HEK293 (cell line): ENCODE results near the gene RASEF.
A peak's percentile ranks its signal among the peaks of the same experiment; 100 is the strongest.

Experiments
- CTCF ChIA-PET: fragments of 350-600 bp; formaldehyde crosslinking; extraction: SDS; loops from one replicate; lab custom pipeline; 2021; ENCODE audit warnings: antibody characterized with exemption; lab: Yijun Ruan, JAX
- POLR2A ChIA-PET: fragments of 300-600 bp; formaldehyde crosslinking; extraction: SDS; loops from one replicate; lab custom pipeline; 2020; ENCODE audit warnings: antibody characterized with exemption, inconsistent platforms; lab: Yijun Ruan, JAX
- H3K27ac ChIP-seq: fragments of 200-500 bp; sonication (Bioruptor generic); 2 replicates; pipeline ENCODE4 v1.5.1; 2014; ENCODE audit warnings: low read depth, low read length, control low read depth, inconsistent platforms; ENCODE audit errors: extremely low read depth
- H3K36me3 ChIP-seq, 2 experiments: fragments of 200-500 bp in 1 of 2; sonication (Bioruptor generic) in 1 of 2; 1 replicate in 1 of 2; 2 replicates in 1 of 2; pipeline ENCODE4 v1.5.1; 2014 to 2017; ENCODE audit warnings: inconsistent platforms in 2 of 2, low read length in 2 of 2; ENCODE audit not compliant: control insufficient read depth in 2 of 2, insufficient read depth in 1 of 2
- H3K4me1 ChIP-seq: fragments of 200-500 bp; sonication (Bioruptor generic); 2 replicates; pipeline ENCODE4 v1.5.1; 2014; ENCODE audit warnings: mild to moderate bottlenecking, low read length, inconsistent platforms; ENCODE audit not compliant: control insufficient read depth, insufficient read depth
- H3K4me3 ChIP-seq: 2 replicates; pipeline ENCODE4 v1.5.1; 2011; ENCODE audit warnings: low read depth, mild to moderate bottlenecking, control low read depth, low read length, moderate library complexity
- H3K9me3 ChIP-seq: fragments of 200-500 bp; sonication (Bioruptor generic); 2 replicates; pipeline ENCODE4 v1.5.1; 2014; ENCODE audit warnings: low read depth, low read length, inconsistent platforms; ENCODE audit not compliant: control insufficient read depth, insufficient read depth
- EGR2 ChIP-seq: fragments of 450-650 bp; formaldehyde crosslinking; IDR thresholded peaks from 2 replicates; pipeline ENCODE4 v1.5.1; 2016; ENCODE audit warnings: low read depth, missing biosample characterization, missing genetic modification characterization
- KLF9 ChIP-seq: fragments of 450-650 bp; formaldehyde crosslinking; IDR thresholded peaks from 2 replicates; pipeline ENCODE4 v1.5.1; 2016; ENCODE audit warnings: missing biosample characterization, missing genetic modification characterization, low read depth
- OVOL3 ChIP-seq: fragments of 450-650 bp; formaldehyde crosslinking; IDR thresholded peaks from 2 replicates; pipeline ENCODE4 v1.5.1; 2016; ENCODE audit warnings: missing biosample characterization, missing genetic modification characterization
- PRDM1 ChIP-seq: fragments of 450-650 bp; formaldehyde crosslinking; IDR thresholded peaks from 2 replicates; pipeline ENCODE4; 2016; ENCODE audit warnings: missing biosample characterization, missing genetic modification characterization
- SALL2 ChIP-seq: fragments of 450-650 bp; formaldehyde crosslinking; IDR thresholded peaks from 2 replicates; pipeline ENCODE4 v1.5.0; 2017; ENCODE audit warnings: missing biosample characterization, mild to moderate bottlenecking, missing genetic modification characterization, borderline replicate concordance
- SCRT2 ChIP-seq: fragments of 450-650 bp; formaldehyde crosslinking; IDR thresholded peaks from 2 replicates; pipeline ENCODE4 v1.5.1; 2016; ENCODE audit warnings: missing biosample characterization, missing genetic modification characterization
- TCF7L2 ChIP-seq: IDR thresholded peaks from 2 replicates; pipeline ENCODE4 v1.6.1; 2011; ENCODE audit warnings: low read depth, mild to moderate bottlenecking, inconsistent platforms, low read length, moderate library complexity, borderline replicate concordance
- TRIM28 ChIP-seq: IDR thresholded peaks from 2 replicates; pipeline ENCODE4 v1.6.1; 2011; ENCODE audit warnings: low read length, control low read depth, borderline replicate concordance
- ZBTB17 ChIP-seq: fragments of 450-650 bp; formaldehyde crosslinking; IDR thresholded peaks from 2 replicates; pipeline ENCODE4 v1.5.1; 2016; ENCODE audit warnings: missing biosample characterization, missing genetic modification characterization
- ZBTB20 ChIP-seq: fragments of 450-650 bp; formaldehyde crosslinking; IDR thresholded peaks from 2 replicates; pipeline ENCODE4 v1.5.1; 2016; ENCODE audit warnings: missing biosample characterization, missing genetic modification characterization
- ZBTB26 ChIP-seq: fragments of 450-650 bp; formaldehyde crosslinking; optimal IDR thresholded peaks from 2 replicates; pipeline ENCODE3; 2016; ENCODE audit warnings: missing biosample characterization, mild to moderate bottlenecking, missing genetic modification characterization
- ZBTB6 ChIP-seq: fragments of 450-650 bp; formaldehyde crosslinking; IDR thresholded peaks from 2 replicates; pipeline ENCODE4 v1.5.1; 2017; ENCODE audit warnings: missing biosample characterization, missing genetic modification characterization
- ZBTB7A ChIP-seq: fragments of 450-650 bp; formaldehyde crosslinking; IDR thresholded peaks from 2 replicates; pipeline ENCODE4 v1.5.1; 2016; ENCODE audit warnings: low read depth, missing biosample characterization, missing genetic modification characterization
- ZFHX2 ChIP-seq: fragments of 450-650 bp; formaldehyde crosslinking; conservative IDR thresholded peaks from 2 replicates; pipeline ENCODE4 v1.5.1; 2016; ENCODE audit warnings: missing biosample characterization, missing genetic modification characterization
- ZNF23 ChIP-seq: fragments of 450-650 bp; formaldehyde crosslinking; IDR thresholded peaks from 2 replicates; pipeline ENCODE4 v1.5.1; 2016; ENCODE audit warnings: missing biosample characterization, missing genetic modification characterization, borderline replicate concordance
- ZNF366 ChIP-seq: fragments of 450-650 bp; formaldehyde crosslinking; conservative IDR thresholded peaks from 2 replicates; pipeline ENCODE4 v1.5.1; 2016; ENCODE audit warnings: missing biosample characterization, missing genetic modification characterization
- ZNF404 ChIP-seq: fragments of 450-650 bp; formaldehyde crosslinking; IDR thresholded peaks from 2 replicates; pipeline ENCODE4 v1.5.1; 2017; ENCODE audit warnings: missing biosample characterization, missing genetic modification characterization
- ZNF48 ChIP-seq: fragments of 450-650 bp; formaldehyde crosslinking; IDR thresholded peaks from 2 replicates; pipeline ENCODE4 v1.5.1; 2016; ENCODE audit warnings: missing biosample characterization, missing genetic modification characterization
- ZNF521 ChIP-seq: fragments of 450-650 bp; formaldehyde crosslinking; IDR thresholded peaks from 2 replicates; pipeline ENCODE4 v1.5.1; 2017; ENCODE audit warnings: missing biosample characterization, mild to moderate bottlenecking, missing genetic modification characterization
- ZNF629 ChIP-seq: fragments of 450-650 bp; formaldehyde crosslinking; IDR thresholded peaks from 2 replicates; pipeline ENCODE4 v1.5.1; 2017; ENCODE audit warnings: missing biosample characterization, missing genetic modification characterization
- ZNF843 ChIP-seq: fragments of 450-650 bp; formaldehyde crosslinking; IDR thresholded peaks from 2 replicates; pipeline ENCODE4 v1.5.1; 2016; ENCODE audit warnings: missing biosample characterization, missing genetic modification characterization
- ZSCAN18 ChIP-seq: fragments of 450-650 bp; formaldehyde crosslinking; IDR thresholded peaks from 2 replicates; pipeline ENCODE4 v1.5.1; 2016; ENCODE audit warnings: missing biosample characterization, missing genetic modification characterization
- ZSCAN23 ChIP-seq: fragments of 450-650 bp; formaldehyde crosslinking; IDR thresholded peaks from 2 replicates; pipeline ENCODE4 v1.5.1; 2016; ENCODE audit warnings: missing biosample characterization, missing genetic modification characterization

Gene RASEF

GRCh38 chr9:83061036-83061435 lies 1.9 kb downstream of the RASEF start:
- TF ChIP-seq SALL2 (tag by site-specific recombination), result no peak
- TF ChIP-seq ZNF521, result no peak
- peak; percentile 28; the same call in 1 of the 2 replicates for TF ChIP-seq KLF9 (tag by site-specific recombination)
- TF ChIP-seq PRDM1 (tag by site-specific recombination), result peak; percentile 59; the same call in 1 of the 2 replicates
- TF ChIP-seq ZNF48 (tag by site-specific recombination), result no peak
- no peak for TF ChIP-seq ZNF629 (tag by site-specific recombination)
- TF ChIP-seq ZNF23 (tag by site-specific recombination), result no peak
- Histone ChIP-seq H3K27ac (peak overlapping the region; percentile 95; the same call in 1 of the 2 replicates), H3K4me3 (peak overlapping the region; percentile 54), H3K4me1 (peaks cover 9% of the 10 kb centered on the region), H3K36me3 (no peaks in the 10 kb centered on the region), H3K9me3 (no peaks in the 10 kb centered on the region)
- ChIA-PET POLR2A (interaction anchor here (1.5 to 1.6 kb wide), 2 partner anchors 13 to 34 kb away, joined by 6 to 7 read pairs; no protein-coding TSS in a partner anchor), CTCF (interaction anchor here (0.7 to 1.1 kb wide), 2 partner anchors 1266 to 1602 kb away, joined by 3 to 7 read pairs; no protein-coding TSS in a partner anchor)

- Histone ChIP-seq H3K4me1 (peaks cover 9% of the 10 kb centered on the region), H3K36me3 (no peaks in the 10 kb centered on the region), H3K9me3 (no peaks in the 10 kb centered on the region), H3K4me3 (peak overlapping the region; percentile 54), H3K27ac (no peak overlapping the region)
- ChIA-PET POLR2A (no interaction called here), CTCF (interaction anchor here (1.1 kb wide), 1 partner anchor 1265 kb away, joined by 7 read pairs; no protein-coding TSS in a partner anchor)
- no peak for TF ChIP-seq ZBTB7A (tag by site-specific recombination)
- TF ChIP-seq TRIM28, result 0 out of 2 replicates have a peak, but pooled peaks have one; percentile 42
- no peak for TF ChIP-seq ZBTB20 (tag by site-specific recombination)
- TF ChIP-seq ZNF843 (tag by site-specific recombination), result peak; percentile 46; the same call in 1 of the 2 replicates
- peak; percentile 74 for TF ChIP-seq TCF7L2
- TF ChIP-seq ZNF366 (tag by site-specific recombination), result peak; percentile 40; the same call in 1 of the 2 replicates
Observed at GRCh38 chr9:83060556-83060955, 2.4 kb downstream of the RASEF start.

GRCh38 chr9:83059417-83059816 lies 3.5 kb downstream of the RASEF start:
- no peaks in the 10 kb centered on the region for H3K36me3 ChIP-seq
- peaks cover 9% of the 10 kb centered on the region for H3K4me1 ChIP-seq
- H3K27ac ChIP-seq, result no peak overlapping the region
- H3K9me3 ChIP-seq, result no peaks in the 10 kb centered on the region
- H3K4me3 ChIP-seq, result no peak overlapping the region
- CTCF ChIA-PET, result interaction anchor here (0.6 to 1.2 kb wide), 2 partner anchors 12 to 144 kb away, joined by 3 read pairs; no protein-coding TSS in a partner anchor
- POLR2A ChIA-PET, result no interaction called here
- TF ChIP-seq ZSCAN18, result no peak
- TF ChIP-seq ZBTB17 (tag by site-specific recombination), result no peak
- no peak for TF ChIP-seq ZSCAN23
- TF ChIP-seq OVOL3 (tag by site-specific recombination), result no peak
- 0 out of 2 replicates have a peak, but pooled peaks have one; percentile 17 for TF ChIP-seq SCRT2
- no peak for TF ChIP-seq ZNF404 (tag by site-specific recombination)
- TF ChIP-seq ZBTB6, result no peak
- TF ChIP-seq ZFHX2 (tag by site-specific recombination), result peak; percentile 62
- TF ChIP-seq ZBTB26 (tag by site-specific recombination), result no peak
- TF ChIP-seq EGR2 (tag by site-specific recombination), result peak; percentile 42; the same call in 1 of the 2 replicates
